DMS79 (cell line): ENCODE results near the gene APOL4.
"Not testable (repeated sequence)": the region's sequence is repeated elsewhere in the genome, so short reads cannot be mapped to it uniquely, and the experiment has no call there.

Experiments used
- DNase-seq: peaks from one replicate; lab custom pipeline; 2025; lab: John Stamatoyannopoulos, UW

Gene APOL4

DNA sequence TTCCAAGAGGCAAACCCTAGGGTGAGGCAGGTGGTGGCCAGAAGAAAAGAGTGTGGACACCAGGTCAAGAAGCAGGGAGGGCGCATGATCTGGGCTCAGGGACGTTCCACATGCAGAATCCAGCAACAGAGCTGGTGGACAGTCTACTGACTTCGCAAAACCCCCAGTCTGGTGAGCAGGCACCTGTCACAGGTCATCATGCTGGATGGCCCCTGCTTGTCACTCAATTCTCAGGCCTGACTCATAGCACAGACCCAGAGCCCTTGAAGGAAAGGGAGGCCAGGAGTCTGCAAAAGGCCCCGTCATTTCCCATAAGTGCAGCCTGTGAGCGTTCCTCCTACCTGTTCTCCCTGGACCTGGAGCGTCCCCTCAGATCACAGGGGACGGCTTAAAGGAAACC is 18.2 kb downstream of the APOL4 start:
- DNase-seq, result no peak

- DNase-seq, result no peak
Observed at GRCh38 chr22:36182857-36183256, 18.8 kb downstream of the APOL4 start.

DNA sequence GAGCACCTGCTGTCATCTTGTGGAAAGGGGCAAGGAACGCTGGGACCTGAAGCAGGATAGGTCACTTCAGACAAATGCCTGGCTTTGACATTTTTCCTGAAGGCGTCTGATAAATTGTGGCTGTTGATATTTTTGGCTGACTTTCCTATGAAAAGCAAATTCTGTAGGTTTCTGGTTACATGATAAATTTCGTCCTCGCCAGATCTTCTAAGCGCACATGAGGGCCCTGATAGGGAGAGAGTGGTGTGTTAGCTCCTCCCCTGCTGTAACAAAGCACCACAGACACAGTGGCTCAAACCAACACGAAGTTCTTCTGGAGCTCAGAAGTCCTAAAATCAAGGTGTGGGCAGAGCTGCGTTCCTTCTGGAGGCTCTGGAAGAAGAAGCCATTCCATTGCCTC is 19.6 kb downstream of the APOL4 start:
- no peak for DNase-seq

DNA sequence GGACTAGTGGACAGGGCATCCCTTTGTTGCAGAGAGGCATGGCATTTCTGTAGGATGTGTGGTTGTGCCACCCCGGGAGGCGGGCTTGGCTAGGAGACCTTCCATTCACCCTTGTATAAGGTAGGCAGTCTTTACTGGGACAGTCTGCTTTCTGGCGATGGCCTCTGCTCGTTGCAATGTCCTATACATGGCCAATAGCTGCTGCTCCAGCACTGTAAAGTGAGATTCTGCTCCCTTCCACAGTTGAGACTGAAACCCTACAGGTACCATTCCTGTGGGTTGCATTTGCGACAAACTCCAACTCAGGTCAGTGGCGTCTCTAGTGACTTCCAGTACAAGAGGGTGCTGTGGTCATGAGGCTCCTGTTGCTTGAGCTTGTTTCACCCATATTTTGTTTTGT is 20.7 kb downstream of the APOL4 start:
- no peak for DNase-seq

DNA sequence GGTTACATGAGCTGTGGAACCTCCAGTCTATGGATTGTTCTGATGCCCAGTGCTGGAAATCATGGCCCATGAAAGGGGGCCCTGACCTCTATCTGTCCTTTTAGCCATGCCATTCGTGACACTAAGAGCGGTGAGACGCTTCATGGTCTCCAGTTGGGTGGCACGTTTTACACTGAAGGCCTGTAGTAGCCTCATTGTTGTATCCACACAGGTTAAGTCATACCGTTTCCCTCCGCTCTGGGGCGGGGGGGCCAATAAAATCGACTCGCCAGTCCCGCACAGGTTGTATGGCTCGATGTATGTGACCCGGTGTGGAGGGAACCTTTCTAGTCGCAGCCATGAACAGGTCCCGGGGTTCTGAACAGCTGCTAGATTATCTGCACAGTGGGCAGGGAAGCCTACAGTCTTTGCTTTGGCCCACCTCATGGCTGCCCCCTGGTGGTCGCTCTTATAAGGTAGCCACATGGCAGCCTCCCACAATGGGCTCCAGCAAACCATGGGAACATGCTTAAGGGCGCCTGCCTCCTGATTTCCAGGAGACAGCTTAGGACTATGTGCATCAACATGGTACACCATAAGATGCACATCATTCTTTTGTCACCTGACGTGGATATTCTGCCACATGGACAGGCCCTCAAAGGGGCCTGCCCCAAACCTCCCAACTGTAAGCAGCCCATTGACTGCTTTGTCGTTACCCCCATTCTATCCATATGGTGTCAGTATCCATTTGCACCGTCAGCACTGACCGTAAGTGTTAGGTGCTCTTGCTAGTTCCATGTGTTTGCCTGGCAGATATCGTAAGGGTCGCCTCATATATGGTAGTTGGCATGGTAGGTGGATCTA is 21.4 kb downstream of the APOL4 start:
- DNase-seq, result no peak

DNA sequence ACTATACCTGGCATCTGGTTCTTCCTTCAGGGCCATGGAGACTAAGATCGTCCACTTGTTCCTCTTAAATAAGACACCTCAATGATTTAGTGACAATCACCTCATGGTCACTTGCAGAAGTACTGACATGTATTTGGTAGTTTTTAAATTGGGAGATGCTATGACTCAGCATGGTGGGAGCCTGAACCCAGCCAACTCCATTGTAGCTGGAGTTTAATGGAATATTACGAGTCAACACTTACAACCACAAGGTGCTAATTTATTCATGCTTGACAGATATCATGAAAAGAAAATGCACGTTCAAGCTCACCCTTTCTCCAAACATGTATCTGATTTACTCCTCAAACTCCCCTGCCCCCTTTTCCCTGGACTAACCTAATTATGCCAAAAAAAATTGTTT is 24.4 kb downstream of the APOL4 start:
- no peak for DNase-seq

- DNase-seq, result no peak
Observed at GRCh38 chr22:36175892-36176291, 25.7 kb downstream of the APOL4 start.

DNA sequence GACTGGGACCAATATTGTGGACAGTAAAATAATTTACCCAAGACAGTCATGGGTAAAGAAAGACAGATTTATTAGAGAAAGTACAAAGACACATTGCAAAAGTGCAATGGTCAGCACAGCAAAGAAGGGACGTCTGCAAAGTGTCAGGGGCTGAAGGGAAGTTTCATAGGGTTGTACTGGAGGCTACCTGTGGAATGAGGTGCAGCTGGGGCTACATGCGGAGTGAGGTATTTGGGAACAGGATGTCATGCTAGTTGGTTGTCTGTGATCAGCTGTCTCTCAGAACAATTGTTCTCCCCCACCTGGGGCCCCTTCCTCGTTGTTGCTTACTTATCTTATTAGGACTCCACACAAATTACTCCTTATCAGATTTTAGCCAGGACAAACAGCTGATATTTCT is 29.7 kb downstream of the APOL4 start:
- DNase-seq, result no peak

DNA sequence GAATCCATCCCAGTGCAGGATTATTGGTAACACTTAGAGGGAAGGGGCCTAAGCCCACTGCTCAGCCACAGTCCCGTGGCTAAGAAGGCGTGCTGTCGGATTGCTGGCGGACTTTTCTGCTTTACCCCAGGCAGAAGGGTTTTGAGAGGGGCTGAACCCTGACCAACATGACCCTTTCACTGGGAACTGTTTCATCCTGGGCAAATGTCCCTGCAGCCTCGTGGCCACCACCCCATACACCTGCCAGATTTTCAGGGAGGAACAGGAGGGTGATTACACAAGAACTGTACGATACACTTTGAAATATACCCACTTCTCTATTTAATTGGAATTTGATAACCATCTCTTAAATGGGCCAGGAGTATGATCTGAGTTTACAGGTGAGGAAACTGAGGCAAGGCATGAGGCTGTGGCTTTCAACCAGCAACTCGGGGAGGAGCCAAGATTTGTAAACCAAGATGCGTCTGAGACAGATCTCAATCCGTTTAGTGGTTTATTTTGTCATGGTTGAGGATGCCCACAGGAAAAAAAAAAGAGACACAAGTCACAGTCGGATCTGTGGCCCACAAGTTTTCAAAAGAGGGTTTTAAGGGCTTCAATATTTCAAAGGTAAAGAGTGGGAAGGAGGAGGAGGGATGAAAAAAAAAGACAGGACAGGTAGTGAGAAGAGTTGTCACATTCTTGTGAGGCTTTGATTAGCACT is 34.9 kb downstream of the APOL4 start:
- DNase-seq, result no peak

DNA sequence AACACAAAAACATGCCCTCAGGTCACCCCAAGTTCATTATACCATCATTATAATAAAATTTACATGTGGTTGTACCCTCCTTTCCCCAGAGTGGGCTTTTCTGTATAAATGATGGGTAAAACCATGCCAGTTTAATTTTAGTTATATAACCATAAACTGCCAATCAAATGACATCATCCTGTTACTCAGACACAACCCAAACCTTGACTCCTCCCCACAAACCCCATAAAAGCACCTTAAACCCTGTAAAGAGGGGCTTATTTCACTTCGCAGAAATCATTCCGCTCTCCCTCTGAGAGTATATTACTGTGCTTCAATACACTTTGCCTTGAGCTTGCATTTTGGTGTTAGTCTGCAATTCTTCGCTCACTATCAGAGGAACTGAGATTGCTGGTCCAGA is 35.5 kb downstream of the APOL4 start:
- no peak for DNase-seq

DNA sequence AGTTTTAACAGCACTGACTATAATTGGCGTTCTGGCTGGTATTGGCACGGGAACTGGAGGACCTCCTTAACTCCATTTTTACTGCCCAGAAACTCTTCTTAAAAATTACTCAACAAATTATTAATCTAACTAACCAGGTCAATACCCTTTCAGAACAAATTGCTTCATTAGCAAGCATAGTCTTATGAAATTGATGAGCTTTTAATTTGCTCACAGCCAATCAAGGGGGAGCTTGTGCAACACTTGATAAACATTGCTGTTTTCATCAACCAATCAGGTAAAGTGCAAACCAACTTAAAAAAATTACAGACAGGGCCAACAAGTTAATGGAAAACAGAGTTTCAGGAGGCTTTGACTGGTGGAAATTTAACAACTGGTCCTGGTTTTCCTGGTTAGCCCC is 36.5 kb downstream of the APOL4 start:
- no peak for DNase-seq

- no peak for DNase-seq
Observed at GRCh38 chr22:36164621-36165020, 37.0 kb downstream of the APOL4 start.

GRCh38 chr22:36163497-36163896 is 38.1 kb downstream of the APOL4 start:
- DNase-seq, result no peak

- DNase-seq, result no peak
Observed at GRCh38 chr22:36162127-36163034, 39.2 kb downstream of the APOL4 start.

DNA sequence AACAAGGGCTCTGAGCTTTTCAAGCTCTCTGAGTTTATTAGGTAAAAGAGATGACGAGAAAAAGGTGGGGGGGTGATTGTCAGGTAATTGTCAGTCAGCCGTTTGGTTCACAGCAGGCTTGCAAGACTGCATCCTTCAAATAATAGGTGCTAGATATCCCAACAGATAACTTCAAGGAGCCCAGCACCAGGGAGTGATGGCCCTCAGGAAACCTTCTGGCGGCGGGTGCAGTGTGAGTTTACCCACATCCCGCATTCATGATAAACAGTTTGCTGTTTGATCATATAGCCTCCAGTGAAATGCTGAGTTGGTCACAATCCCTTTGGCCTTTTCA is 39.8 kb downstream of the APOL4 start:
- DNase-seq, result not testable (repeated sequence)

- no peak for DNase-seq
Observed at GRCh38 chr22:36160499-36160942, 41.1 kb downstream of the APOL4 start, which contains the start of gene APOL3. APOL3 (minus strand) TSS chr22:36160755; CDS start chr22:36149055, 11,700 bp downstream.

GRCh38 chr22:36156515-36157419 is 44.8 kb downstream of the APOL4 start:
- no peak for DNase-seq

DNA sequence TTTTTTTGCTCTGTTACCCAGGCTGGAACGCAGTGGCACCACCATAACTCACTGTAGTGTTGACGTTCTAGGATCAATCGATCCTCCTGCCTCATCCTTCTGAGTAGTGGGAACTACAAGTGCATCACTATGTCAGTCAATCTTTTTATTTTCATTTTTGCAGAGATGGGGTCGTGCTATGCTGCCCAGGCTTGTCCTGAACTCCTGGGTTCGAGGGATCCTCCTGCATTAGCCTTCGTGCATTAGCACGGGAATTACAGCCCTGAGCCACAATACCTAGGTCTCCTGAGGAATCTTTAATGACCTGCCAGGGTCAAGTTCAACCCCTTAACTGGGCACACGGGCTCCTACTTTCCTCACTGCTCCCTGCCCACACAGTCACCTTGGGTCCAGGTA is 45.5 kb downstream of the APOL4 start:
- no peak for DNase-seq

- no peak for DNase-seq
Observed at GRCh38 chr22:36155702-36156101, 45.9 kb downstream of the APOL4 start.

- no peak for DNase-seq
Observed at GRCh38 chr22:36154423-36154945, 47.1 kb downstream of the APOL4 start.
